Measurements from ENCODE around the gene KRTAP3-3.

The KRTAP3-3 gene

GRCh38 chr17:40993084-40993483 is 880 bp downstream of the KRTAP3-3 start:
- no peak for DNase-seq (ENCODE audit: low read depth)
- no peak overlapping the region for H3K4me3 ChIP-seq (ENCODE audit: low read depth, low read length)
- no peak for TF ChIP-seq MYC (IDR thresholded peaks at IDR 0.05; ENCODE audit: low read depth, low read length)
- no peak for TF ChIP-seq POLR2A (IDR thresholded peaks at IDR 0.05; ENCODE audit: extremely low read depth, insufficient read length)
- no peak for TF ChIP-seq CTCF (IDR thresholded peaks at IDR 0.05; ENCODE audit: low read depth, low read length)
- no peak for TF ChIP-seq MAX (IDR thresholded peaks at IDR 0.05; ENCODE audit: low read depth, low read length)

DNA sequence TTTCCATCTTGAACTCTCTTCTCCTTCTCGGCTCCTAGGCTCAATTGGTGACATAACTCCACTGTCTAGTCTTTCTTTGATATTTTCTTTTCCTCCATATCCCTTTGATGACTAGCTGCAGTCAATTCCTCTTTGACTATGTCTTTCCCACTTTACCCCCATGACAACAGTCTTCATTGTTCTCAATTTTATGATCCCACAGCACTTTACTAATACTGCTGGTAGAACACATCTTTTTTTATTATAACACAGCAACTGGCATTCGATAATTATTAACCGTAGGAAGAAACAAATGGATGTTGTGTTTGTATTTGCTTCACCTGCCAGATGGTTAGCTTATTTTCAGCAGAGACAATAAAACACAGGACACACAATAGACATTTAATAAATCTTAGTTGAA is 1.3 kb downstream of the KRTAP3-3 start:
- no peak overlapping the region for H3K4me3 ChIP-seq (ENCODE audit: low read depth, low read length)
- no peak for TF ChIP-seq POLR2A (IDR thresholded peaks at IDR 0.05; ENCODE audit: extremely low read depth, insufficient read length)
- TF ChIP-seq MAX (IDR thresholded peaks at IDR 0.05; ENCODE audit: low read depth, low read length) = no peak
- TF ChIP-seq MYC (IDR thresholded peaks at IDR 0.05; ENCODE audit: low read depth, low read length) = no peak
- TF ChIP-seq CTCF (IDR thresholded peaks at IDR 0.05; ENCODE audit: low read depth, low read length) = no peak
- DNase-seq (ENCODE audit: low read depth) = no peak

- TF ChIP-seq MAX (IDR thresholded peaks at IDR 0.05; ENCODE audit: low read depth, low read length) = no peak
- TF ChIP-seq POLR2A (IDR thresholded peaks at IDR 0.05; ENCODE audit: extremely low read depth, insufficient read length) = no peak
- no peak for TF ChIP-seq CTCF (IDR thresholded peaks at IDR 0.05; ENCODE audit: low read depth, low read length)
- no peak for TF ChIP-seq MYC (IDR thresholded peaks at IDR 0.05; ENCODE audit: low read depth, low read length)
- H3K4me3 ChIP-seq (ENCODE audit: low read depth, low read length) = no peak overlapping the region
- no peak for DNase-seq (ENCODE audit: low read depth)
Observed at GRCh38 chr17:40986920-40987319, 7.0 kb downstream of the KRTAP3-3 start.

GRCh38 chr17:40984226-40984625 is 9.7 kb downstream of the KRTAP3-3 start, which contains the start of gene KRT40:
Gene KRT40, minus strand, starts transcription at chr17:40984326. Its CDS starts 53 bp downstream, at chr17:40984273.
- H3K4me3 ChIP-seq (ENCODE audit: low read depth, low read length) = no peak within 1 kb of the TSS
- DNase-seq (ENCODE audit: low read depth) = no peak
- TF ChIP-seq CTCF (IDR thresholded peaks at IDR 0.05; ENCODE audit: low read depth, low read length) (no peak), MYC (IDR thresholded peaks at IDR 0.05; ENCODE audit: low read depth, low read length) (no peak), POLR2A (IDR thresholded peaks at IDR 0.05; ENCODE audit: extremely low read depth, insufficient read length) (no peak), MAX (IDR thresholded peaks at IDR 0.05; ENCODE audit: low read depth, low read length) (no peak)

- H3K4me3 ChIP-seq (ENCODE audit: low read depth, low read length) = no peak overlapping the region
- DNase-seq (ENCODE audit: low read depth) = no peak
- no peak for TF ChIP-seq CTCF (IDR thresholded peaks at IDR 0.05; ENCODE audit: low read depth, low read length)
- no peak for TF ChIP-seq MYC (IDR thresholded peaks at IDR 0.05; ENCODE audit: low read depth, low read length)
- TF ChIP-seq MAX (IDR thresholded peaks at IDR 0.05; ENCODE audit: low read depth, low read length) = no peak
- no peak for TF ChIP-seq POLR2A (IDR thresholded peaks at IDR 0.05; ENCODE audit: extremely low read depth, insufficient read length)
Observed at GRCh38 chr17:40981115-40981514, 12.8 kb downstream of the KRTAP3-3 start.

- no peak overlapping the region for H3K4me3 ChIP-seq (ENCODE audit: low read depth, low read length)
- no peak for DNase-seq (ENCODE audit: low read depth)
- TF ChIP-seq MYC (IDR thresholded peaks at IDR 0.05; ENCODE audit: low read depth, low read length) (no peak), MAX (IDR thresholded peaks at IDR 0.05; ENCODE audit: low read depth, low read length) (no peak), POLR2A (IDR thresholded peaks at IDR 0.05; ENCODE audit: extremely low read depth, insufficient read length) (no peak), CTCF (IDR thresholded peaks at IDR 0.05; ENCODE audit: low read depth, low read length) (no peak)
Observed at GRCh38 chr17:40980596-40980995, 13.4 kb downstream of the KRTAP3-3 start.

All from NB4 (cell line).